ENCODE data around the gene RECK. TPM values are rescaled to one million over a fixed set of nuclear protein-coding genes. Genes with fewer than 3 reads are reported as not detected.

Gene RECK
- total and polyA plus RNA-seq, 3 donors from 2014 or later, result 10.1 to 17.6 (median 15.4) TPM

DNA sequence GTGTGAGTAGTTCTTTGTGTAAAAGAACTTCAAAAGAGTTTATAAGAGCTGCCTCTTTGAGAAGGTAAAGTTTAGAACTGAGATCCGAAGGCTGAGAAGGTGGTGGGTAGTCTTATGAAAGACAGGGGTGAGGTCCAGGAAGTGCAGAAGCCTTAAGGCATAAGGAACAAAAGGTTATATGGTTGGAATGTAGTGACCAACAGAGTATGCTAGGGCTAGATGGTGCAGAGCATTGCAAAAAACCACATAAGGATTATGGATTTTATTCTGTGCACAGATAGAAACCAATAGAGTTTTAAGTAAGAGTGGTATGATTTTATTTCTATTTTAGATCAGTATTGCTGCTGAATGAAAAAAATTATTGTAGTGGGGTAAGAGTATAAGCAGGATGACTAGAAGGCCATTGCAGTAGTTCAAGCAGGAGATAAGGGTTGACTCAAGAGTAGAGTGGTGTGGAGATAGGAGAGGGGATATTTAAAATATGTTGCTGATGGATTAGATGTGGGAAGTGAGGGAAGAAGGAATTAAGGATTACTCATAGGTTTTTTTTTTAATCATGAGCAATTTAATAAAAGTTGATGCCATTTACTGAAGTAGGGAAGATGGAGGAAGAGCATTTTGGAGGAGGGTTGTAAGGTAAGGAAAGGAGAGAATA is 3.7 kb downstream of the RECK start:
- intact Hi-C loops (cut with DNase I; ENCODE audit: low total_unique reads), result no loop called here
- H3K9me3 ChIP-seq, result no peaks in the 10 kb centered on the region
- no peak overlapping the region for H3K27ac ChIP-seq
- H3K4me1 ChIP-seq, result no peaks in the 10 kb centered on the region
- no peak for TF ChIP-seq POLR2A (IDR thresholded peaks at IDR 0.05)
- no peaks in the 10 kb centered on the region for H3K27me3 ChIP-seq
- DNase-seq, result no peak
- H3K36me3 ChIP-seq (ENCODE audit: low read depth, missing control alignments), result no peaks in the 10 kb centered on the region
- no peak overlapping the region for H3K4me3 ChIP-seq
- WGBS, 2 donors, result 75 to 93% methylated on average over 1 of the region's 1 CpG

DNA sequence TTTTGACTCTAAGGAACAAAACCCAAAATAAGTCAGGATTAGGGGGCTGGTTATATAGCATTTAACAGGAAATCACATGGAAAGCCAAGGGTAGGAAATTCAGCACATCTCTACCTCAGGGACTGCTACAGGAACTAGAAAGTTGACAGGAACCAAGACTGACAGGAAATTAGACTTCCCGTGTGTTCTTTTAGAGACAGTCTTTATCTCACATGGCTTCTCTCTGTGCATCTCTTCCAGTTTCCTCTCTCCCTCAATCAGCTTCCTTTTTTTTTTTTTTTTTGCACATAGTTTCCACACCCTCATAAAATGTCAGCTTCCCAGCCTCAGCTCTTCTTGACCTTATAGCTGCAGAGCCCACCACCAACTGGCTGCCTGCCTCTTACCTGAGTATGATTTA is 4.8 kb downstream of the RECK start:
- no peaks in the 10 kb centered on the region for H3K4me1 ChIP-seq
- no peaks in the 10 kb centered on the region for H3K9me3 ChIP-seq
- H3K36me3 ChIP-seq (ENCODE audit: low read depth, missing control alignments), result no peaks in the 10 kb centered on the region
- no peak overlapping the region for H3K27ac ChIP-seq
- 35 to 40% methylated on average over 1 of the region's 1 CpG for WGBS, 2 donors
- intact Hi-C loops (cut with DNase I; ENCODE audit: low total_unique reads), result no loop called here
- no peaks in the 10 kb centered on the region for H3K27me3 ChIP-seq
- no peak overlapping the region for H3K4me3 ChIP-seq
- TF ChIP-seq, protein P1, sequence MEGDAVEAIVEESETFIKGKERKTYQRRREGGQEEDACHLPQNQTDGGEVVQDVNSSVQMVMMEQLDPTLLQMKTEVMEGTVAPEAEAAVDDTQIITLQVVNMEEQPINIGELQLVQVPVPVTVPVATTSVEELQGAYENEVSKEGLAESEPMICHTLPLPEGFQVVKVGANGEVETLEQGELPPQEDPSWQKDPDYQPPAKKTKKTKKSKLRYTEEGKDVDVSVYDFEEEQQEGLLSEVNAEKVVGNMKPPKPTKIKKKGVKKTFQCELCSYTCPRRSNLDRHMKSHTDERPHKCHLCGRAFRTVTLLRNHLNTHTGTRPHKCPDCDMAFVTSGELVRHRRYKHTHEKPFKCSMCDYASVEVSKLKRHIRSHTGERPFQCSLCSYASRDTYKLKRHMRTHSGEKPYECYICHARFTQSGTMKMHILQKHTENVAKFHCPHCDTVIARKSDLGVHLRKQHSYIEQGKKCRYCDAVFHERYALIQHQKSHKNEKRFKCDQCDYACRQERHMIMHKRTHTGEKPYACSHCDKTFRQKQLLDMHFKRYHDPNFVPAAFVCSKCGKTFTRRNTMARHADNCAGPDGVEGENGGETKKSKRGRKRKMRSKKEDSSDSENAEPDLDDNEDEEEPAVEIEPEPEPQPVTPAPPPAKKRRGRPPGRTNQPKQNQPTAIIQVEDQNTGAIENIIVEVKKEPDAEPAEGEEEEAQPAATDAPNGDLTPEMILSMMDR (IDR thresholded peaks at IDR 0.05), result no peak
- DNase-seq, result no peak

DNA sequence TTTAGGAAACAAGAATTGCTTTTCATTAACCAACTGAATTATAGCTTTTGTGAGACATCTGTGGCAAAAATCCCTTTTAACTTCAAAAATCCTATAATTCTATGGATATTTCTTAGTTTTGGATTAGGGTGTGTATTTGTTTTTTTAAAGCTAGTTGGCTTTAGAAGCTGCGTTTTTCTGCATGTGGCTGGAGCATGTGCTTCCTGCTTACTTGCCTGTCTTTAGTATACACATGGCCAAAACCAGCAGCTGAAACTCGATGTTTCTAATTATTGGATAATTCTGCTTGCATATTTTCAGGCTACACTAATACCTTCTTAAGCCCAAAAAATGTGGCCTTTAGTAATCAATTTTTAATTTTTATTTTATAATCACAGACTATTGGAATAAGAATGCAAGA is 8.9 kb downstream of the RECK start:
- no peaks in the 10 kb centered on the region for H3K9me3 ChIP-seq
- H3K4me3 ChIP-seq, result no peak overlapping the region
- H3K27ac ChIP-seq, result no peak overlapping the region
- H3K36me3 ChIP-seq (ENCODE audit: low read depth, missing control alignments), result no peaks in the 10 kb centered on the region
- TF ChIP-seq POLR2A (IDR thresholded peaks at IDR 0.05), result no peak
- TF ChIP-seq, protein P1 (IDR thresholded peaks at IDR 0.05), result no peak
- WGBS, 2 donors, result 61 to 64% methylated on average over 2 of the region's 2 CpGs
- H3K4me1 ChIP-seq, result no peaks in the 10 kb centered on the region
- DNase-seq, result no peak
- intact Hi-C loops (cut with DNase I; ENCODE audit: low total_unique reads), result no loop called here
- no peaks in the 10 kb centered on the region for H3K27me3 ChIP-seq

DNA sequence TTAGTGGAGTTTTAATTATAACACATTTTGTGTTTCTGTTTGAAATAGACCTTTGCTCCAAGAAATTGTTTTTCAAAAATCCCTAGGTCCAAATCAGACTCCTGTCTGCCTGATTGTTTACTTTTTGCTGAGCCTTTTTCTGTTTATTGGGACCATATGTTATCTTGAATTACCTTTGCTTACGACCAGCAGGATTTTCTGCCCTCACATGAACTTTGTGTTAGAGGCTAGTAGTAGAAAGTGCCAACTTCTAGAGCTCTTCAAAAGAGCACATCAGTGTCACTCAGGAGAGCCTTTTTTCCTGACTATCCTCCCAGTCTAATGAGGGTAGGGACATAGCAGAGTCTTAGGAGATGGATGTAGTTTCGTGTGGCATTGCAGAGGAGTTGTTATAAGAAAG is 10.2 kb downstream of the RECK start:
- intact Hi-C loops (cut with DNase I; ENCODE audit: low total_unique reads), result no loop called here
- Histone ChIP-seq H3K4me1 (no peaks in the 10 kb centered on the region), H3K4me3 (no peak overlapping the region), H3K27me3 (no peaks in the 10 kb centered on the region), H3K27ac (no peak overlapping the region), H3K36me3 (ENCODE audit: low read depth, missing control alignments) (no peaks in the 10 kb centered on the region), H3K9me3 (no peaks in the 10 kb centered on the region)
- TF ChIP-seq, protein P1 (IDR thresholded peaks at IDR 0.05), result no peak
- TF ChIP-seq POLR2A (IDR thresholded peaks at IDR 0.05), result no peak
- WGBS, 2 donors, result 73 to 74% methylated on average over 2 of the region's 2 CpGs
- DNase-seq, result no peak

DNA sequence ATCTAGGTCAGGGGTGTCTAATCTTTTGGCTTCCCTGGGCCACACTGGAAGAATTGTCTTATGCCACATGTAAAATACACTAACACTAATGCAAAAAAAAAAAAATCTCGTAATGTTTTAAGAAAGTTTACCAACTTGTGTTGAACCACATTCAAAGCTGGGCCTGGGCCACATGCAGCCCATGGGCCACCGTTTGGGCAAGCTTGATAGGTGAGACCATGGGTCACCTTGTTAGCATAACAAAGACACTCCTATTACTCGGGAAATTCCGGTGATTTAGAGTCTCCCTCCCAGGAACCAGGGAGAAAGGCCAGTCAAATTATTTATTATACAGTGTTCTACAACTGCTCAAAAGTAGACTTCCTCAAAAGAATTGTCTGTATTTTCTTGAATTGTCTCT is 12.7 kb downstream of the RECK start:
- no peaks in the 10 kb centered on the region for H3K27me3 ChIP-seq
- 71 to 74% methylated on average over 4 of the region's 4 CpGs for WGBS, 2 donors
- no peaks in the 10 kb centered on the region for H3K9me3 ChIP-seq
- H3K36me3 ChIP-seq (ENCODE audit: low read depth, missing control alignments), result no peaks in the 10 kb centered on the region
- no peaks in the 10 kb centered on the region for H3K4me1 ChIP-seq
- intact Hi-C loops (cut with DNase I; ENCODE audit: low total_unique reads), result no loop called here
- DNase-seq, result no peak
- H3K27ac ChIP-seq, result no peak overlapping the region
- TF ChIP-seq, protein P1 (IDR thresholded peaks at IDR 0.05), result no peak
- no peak for TF ChIP-seq POLR2A (IDR thresholded peaks at IDR 0.05)
- H3K4me3 ChIP-seq, result no peak overlapping the region
